Prostate gland (tissue), 2 donors: Measurements from ENCODE around the gene SORT1. TPM values are rescaled to one million over a fixed set of nuclear protein-coding genes. Genes with fewer than 3 reads are reported as not detected.
A peak's percentile ranks its signal among the peaks of the same experiment; 100 is the strongest.

Source experiments
- DNase-seq: peaks from one replicate; pipeline ENCODE4 v3.0.0-alpha.2; 2019; ENCODE audit warnings: low spot score
- H3K27ac ChIP-seq, 2 donors: fragments of 200-600 bp; sonication (generic); 2 replicates each; pipeline ENCODE4 v1.5.1; 2017 to 2019
- H3K27me3 ChIP-seq: fragments of 200-600 bp; sonication (generic); replicated peaks from 2 replicates; pipeline ENCODE4 v1.5.1; 2019; ENCODE audit not compliant: insufficient read depth
- H3K36me3 ChIP-seq, 2 donors: fragments of 200-600 bp; sonication (generic); 1 replicate in 1 of 2; 2 replicates in 1 of 2; pipeline versions ENCODE4 v1.5.1 to v1.8.1; 2017 to 2019
- H3K4me1 ChIP-seq: fragments of 200-600 bp; sonication (generic); replicated peaks from 2 replicates; pipeline ENCODE4 v1.5.1; 2019
- H3K4me3 ChIP-seq, 2 donors: fragments of 200-600 bp; sonication (generic); 2 replicates each; pipeline ENCODE4 v1.5.1; 2017 to 2019
- H3K9me3 ChIP-seq: fragments of 200-600 bp; sonication (generic); 2 replicates; pipeline ENCODE4 v1.5.1; 2017
- POLR2A ChIP-seq: fragments of 450-650 bp; IDR thresholded peaks from one replicate; pipeline ENCODE4 v1.6.1; 2016; ENCODE audit warnings: antibody characterized with exemption, mild to moderate bottlenecking
- POLR2AphosphoS5 ChIP-seq: sonication (generic); formaldehyde crosslinking; IDR thresholded peaks from one replicate; pipeline ENCODE4 v1.6.1; 2017; ENCODE audit warnings: antibody characterized with exemption
- WGBS: methylation state at CpG from one replicate; pipeline ENCODE4 v1.1.5; 2018; 5-methylcytosine and 5-hydroxymethylcytosine counted together
- intact Hi-C: fragments of 100-400 bp; cut with DNase I; formaldehyde crosslinking; loops from one replicate; pipeline ENCODE4 v1.14.2; 2022
- total RNA-seq, 2 donors: library from RNA; depleted of rRNA; stranded (reverse); fragments of >200 nt; gene quantifications; one replicate each; pipeline ENCODE4 v1.1.0, GENCODE V29; 2016
- TF ChIP-seq, protein P1 (sequence below), 4 experiments: fragments of 200-600 bp in 2 of 4; fragments of 450-650 bp in 2 of 4; sonication (generic) in 2 of 4; IDR thresholded peaks; 1 replicate in 3 of 4; 2 replicates in 1 of 4; pipeline ENCODE4 v1.5.1; 2016 to 2019; ENCODE audit warnings: antibody characterized with exemption in 4 of 4, mild to moderate bottlenecking in 2 of 4, moderate library complexity in 2 of 4

SORT1 gene
- total RNA-seq, 2 donors from 2014 or later: 34.0 to 164 TPM

DNA sequence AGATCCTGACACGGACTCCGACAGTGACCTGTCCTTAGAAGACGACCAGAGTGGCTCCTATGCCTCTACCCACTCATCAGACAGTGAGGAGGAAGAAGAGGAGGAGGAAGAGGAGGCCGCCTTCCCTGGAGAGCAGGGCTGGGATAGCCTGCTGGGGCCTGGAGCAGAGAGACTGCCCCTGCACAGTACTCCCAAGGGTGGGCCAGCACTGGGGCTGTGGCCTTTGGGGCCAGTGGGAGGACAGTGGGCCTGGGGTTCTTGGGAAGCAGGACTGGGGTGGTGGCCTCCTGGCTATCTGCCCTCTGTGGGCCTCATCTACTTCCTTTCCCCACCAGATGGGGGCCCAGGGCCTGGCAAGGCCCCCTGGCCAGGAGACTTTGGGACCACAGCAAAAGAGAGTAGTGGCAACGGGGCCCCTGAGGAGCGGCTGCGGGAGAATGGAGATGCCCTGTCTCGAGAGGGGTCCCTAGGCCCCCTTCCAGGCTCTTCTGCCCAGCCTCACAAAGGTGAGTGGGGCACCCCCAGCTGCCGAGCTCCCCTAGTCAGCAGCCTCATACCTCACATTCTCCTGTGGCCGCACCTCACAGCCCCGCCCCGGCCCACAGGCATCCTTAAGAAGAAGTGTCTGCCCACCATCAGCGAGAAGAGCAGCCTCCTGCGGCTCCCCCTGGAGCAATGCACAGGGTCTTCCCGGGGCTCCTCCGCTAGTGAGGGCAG lies 124.7 kb downstream of the SORT1 start:
- Histone ChIP-seq H3K9me3 (no peaks in the 10 kb centered on the region), H3K36me3 (no peaks in the 10 kb centered on the region), H3K4me1 (peaks cover 11% of the 10 kb centered on the region), H3K27ac (peak overlapping the region; percentile 77 to 79), H3K4me3 (no peak overlapping the region), H3K27me3 (no peaks in the 10 kb centered on the region)
- DNase-seq: no peak
- intact Hi-C loops: no loop called here
- peak; percentile 25 for TF ChIP-seq POLR2A
- no peak for TF ChIP-seq POLR2AphosphoS5
- WGBS: 76% methylated on average over 13 of the region's 16 CpGs

DNA sequence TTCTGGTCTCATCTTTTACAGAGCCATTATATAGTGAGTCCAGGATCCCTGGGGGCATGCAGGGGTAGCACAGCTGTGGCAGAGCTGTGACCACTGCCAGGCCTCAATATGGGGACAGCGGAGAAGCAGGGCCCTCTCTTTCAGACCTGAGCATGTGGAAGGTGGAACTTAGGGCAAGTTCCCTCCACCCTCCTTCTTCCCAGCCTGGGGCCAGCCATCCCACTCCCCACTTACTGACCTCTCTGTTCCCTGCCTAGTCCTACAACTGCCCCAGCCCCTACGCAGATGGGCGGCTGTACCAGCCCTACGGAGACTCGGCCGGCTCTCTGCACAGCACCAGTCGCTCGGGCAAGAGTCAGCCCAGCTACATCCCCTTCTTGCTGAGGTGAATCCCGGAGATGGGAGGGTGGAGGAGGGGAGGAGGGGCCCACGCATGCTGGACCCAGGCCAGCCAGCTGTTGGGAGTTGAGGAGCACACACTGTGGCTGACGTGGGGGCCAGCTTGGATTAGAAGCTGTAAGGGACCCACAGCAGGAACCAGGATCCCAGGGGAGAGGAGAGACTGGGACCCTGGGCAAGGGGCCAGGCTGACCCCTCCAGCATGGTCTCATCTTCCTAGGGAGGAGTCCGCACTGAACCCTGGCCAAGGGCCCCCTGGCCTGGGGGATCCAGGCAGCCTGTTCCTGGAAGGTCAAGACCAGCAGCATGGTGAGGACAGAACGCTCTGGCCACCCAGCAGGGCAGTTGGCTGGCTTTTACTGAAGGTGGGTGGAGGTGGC lies 125.5 kb downstream of the SORT1 start:
- TF ChIP-seq POLR2A (no peak), POLR2AphosphoS5 (no peak)
- no peaks in the 10 kb centered on the region for H3K9me3 ChIP-seq
- peak overlapping the region in 1 of 2 donors; percentile 79 for H3K27ac ChIP-seq
- no peaks in the 10 kb centered on the region for H3K27me3 ChIP-seq
- WGBS: 74% methylated on average over 13 of the region's 13 CpGs
- no peak for DNase-seq
- intact Hi-C loops: no loop called here
- H3K4me3 ChIP-seq: no peak overlapping the region
- H3K4me1 ChIP-seq: peaks cover 11% of the 10 kb centered on the region
- no peaks in the 10 kb centered on the region for H3K36me3 ChIP-seq

DNA sequence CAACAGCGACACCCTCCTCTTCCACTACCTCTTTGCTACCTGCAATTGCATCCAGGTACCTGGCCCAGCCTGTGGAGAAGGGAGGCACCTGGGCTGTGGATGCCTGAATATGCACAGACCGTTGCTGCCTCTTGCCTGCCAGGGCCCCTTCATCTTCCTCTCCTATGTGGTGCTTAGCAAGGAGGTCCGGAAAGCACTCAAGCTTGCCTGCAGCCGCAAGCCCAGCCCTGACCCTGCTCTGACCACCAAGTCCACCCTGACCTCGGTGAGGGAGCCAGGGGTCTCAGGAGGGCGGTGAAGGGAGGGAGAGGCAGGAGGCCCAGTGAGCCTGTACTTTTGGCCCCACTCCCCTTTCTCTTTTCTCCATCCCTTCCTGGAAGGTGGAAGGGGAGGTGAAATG lies 126.3 kb downstream of the SORT1 start:
- TF ChIP-seq, protein P1, sequence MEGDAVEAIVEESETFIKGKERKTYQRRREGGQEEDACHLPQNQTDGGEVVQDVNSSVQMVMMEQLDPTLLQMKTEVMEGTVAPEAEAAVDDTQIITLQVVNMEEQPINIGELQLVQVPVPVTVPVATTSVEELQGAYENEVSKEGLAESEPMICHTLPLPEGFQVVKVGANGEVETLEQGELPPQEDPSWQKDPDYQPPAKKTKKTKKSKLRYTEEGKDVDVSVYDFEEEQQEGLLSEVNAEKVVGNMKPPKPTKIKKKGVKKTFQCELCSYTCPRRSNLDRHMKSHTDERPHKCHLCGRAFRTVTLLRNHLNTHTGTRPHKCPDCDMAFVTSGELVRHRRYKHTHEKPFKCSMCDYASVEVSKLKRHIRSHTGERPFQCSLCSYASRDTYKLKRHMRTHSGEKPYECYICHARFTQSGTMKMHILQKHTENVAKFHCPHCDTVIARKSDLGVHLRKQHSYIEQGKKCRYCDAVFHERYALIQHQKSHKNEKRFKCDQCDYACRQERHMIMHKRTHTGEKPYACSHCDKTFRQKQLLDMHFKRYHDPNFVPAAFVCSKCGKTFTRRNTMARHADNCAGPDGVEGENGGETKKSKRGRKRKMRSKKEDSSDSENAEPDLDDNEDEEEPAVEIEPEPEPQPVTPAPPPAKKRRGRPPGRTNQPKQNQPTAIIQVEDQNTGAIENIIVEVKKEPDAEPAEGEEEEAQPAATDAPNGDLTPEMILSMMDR (IDR thresholded peaks at IDR 0.05): no peak
- TF ChIP-seq POLR2AphosphoS5 (no peak), POLR2A (no peak)
- no peak overlapping the region for H3K4me3 ChIP-seq
- DNase-seq: no peak
- H3K4me1 ChIP-seq: peaks cover 11% of the 10 kb centered on the region
- H3K9me3 ChIP-seq: no peaks in the 10 kb centered on the region
- H3K27me3 ChIP-seq: no peaks in the 10 kb centered on the region
- H3K36me3 ChIP-seq: no peaks in the 10 kb centered on the region
- 92% methylated on average over 6 of the region's 6 CpGs for WGBS
- H3K27ac ChIP-seq: no peak overlapping the region
- intact Hi-C loops: no loop called here

DNA sequence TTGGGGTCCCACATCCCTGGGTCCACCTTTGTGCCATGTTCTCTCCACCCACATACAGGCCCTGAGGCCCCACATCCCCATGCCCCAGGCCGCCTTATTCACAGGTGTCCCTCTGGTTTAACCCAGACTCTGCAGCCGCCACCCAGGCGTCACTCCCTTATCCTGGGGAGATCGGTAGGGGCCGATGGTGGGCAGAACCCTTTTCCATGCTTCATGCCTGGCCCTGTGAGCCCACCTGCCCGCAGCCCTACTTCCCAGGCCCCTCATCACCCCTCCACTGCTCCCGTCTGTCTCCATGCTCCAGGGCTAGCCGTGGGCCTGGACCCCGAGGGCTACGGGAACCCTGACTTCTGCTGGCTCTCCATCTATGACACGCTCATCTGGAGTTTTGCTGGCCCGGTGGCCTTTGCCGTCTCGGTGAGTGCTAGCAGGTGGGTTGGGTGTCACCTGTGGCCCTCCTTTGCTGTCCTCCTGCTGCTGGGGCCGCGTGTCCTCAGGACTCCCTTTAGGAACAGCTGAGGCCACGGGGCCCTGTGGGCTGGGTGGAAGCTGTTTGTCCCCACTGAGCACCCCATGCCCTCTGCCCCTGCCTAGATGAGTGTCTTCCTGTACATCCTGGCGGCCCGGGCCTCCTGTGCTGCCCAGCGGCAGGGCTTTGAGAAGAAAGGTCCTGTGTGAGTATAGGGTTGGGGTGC lies 126.9 kb downstream of the SORT1 start:
- Histone ChIP-seq H3K4me1 (peaks cover 11% of the 10 kb centered on the region), H3K4me3 (no peak overlapping the region), H3K27ac (no peak overlapping the region), H3K36me3 (no peaks in the 10 kb centered on the region), H3K27me3 (no peaks in the 10 kb centered on the region), H3K9me3 (no peaks in the 10 kb centered on the region)
- DNase-seq: no peak
- WGBS: 93% methylated on average over 19 of the region's 20 CpGs
- TF ChIP-seq, protein P1 (IDR thresholded peaks at IDR 0.05): no peak
- no peak for TF ChIP-seq POLR2AphosphoS5
- TF ChIP-seq POLR2A: no peak
- intact Hi-C loops: no loop called here

DNA sequence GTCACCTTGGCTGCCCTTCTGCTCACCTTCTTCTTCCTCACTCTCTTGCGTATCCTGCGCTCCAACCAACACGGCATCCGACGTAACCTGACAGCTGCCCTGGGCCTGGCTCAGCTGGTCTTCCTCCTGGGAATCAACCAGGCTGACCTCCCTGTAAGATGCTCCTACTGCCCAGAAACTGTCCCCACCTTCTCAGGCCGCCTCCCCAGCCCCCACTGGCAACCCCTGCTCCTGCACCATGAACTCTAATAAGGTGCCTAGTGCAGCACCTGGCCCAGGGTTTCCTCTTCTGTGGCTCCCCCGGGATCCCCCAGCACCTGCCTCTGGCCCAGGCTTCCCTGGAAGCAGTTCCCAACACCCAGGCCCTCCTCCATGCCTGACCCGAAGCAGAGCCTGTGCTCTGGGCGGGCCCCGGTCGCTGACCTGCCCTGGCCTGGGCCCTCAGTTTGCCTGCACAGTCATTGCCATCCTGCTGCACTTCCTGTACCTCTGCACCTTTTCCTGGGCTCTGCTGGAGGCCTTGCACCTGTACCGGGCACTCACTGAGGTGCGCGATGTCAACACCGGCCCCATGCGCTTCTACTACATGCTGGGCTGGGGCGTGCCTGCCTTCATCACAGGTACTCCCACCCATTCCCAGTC lies 127.6 kb downstream of the SORT1 start:
- H3K27ac ChIP-seq: no peak overlapping the region
- H3K9me3 ChIP-seq: no peaks in the 10 kb centered on the region
- TF ChIP-seq, protein P1 (IDR thresholded peaks at IDR 0.05): no peak
- TF ChIP-seq POLR2A (no peak), POLR2AphosphoS5 (no peak)
- no peaks in the 10 kb centered on the region for H3K36me3 ChIP-seq
- H3K4me1 ChIP-seq: peaks cover 8% of the 10 kb centered on the region
- no peak overlapping the region for H3K4me3 ChIP-seq
- H3K27me3 ChIP-seq: no peaks in the 10 kb centered on the region
- 92% methylated on average over 17 of the region's 17 CpGs for WGBS
- no peak for DNase-seq
- intact Hi-C loops: no loop called here
